ENCODE results near the gene SPSB3. TPM values are rescaled to one million over a fixed set of nuclear protein-coding genes. Genes with fewer than 3 reads are reported as not detected.

Gene SPSB3
- total RNA-seq, 2 donors from 2014 or later: 95.9 to 97.8 TPM

DNA sequence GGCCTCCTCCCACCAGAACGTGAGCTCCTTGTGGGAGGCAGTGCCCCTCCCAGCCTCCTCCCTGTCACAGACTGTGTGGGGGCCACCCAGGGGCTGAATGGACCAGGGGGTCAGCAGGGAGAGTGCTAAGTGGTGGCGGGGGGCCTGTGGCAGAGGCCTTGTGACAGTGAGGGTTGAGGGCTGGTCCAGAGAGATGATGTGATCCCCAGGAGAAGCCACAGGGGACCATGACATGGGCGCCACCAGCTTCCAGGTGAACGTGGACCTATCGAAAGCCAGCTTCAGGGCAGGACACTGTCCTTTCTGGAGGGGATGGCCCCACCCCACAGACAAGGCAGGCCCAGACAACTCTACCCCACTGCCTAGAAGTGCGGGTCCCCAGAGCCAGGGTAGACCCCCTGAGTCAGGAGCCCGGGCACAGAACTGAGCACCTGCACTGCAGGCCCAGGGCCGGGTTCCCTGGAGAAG lies 3.1 kb downstream of the SPSB3 start:
- intact Hi-C loops (cut with DNase I): no loop called here
- ATAC-seq (no peak), DNase-seq (peak in 1 of 4 donors; percentile 7)
- Histone ChIP-seq H3K9me3 (no peaks in the 10 kb centered on the region), H3K4me3 (no peak overlapping the region), H3K4me1 (peaks cover 49% of the 10 kb centered on the region), H3K27me3 (no peaks in the 10 kb centered on the region), H3K36me3 (replicated peaks in 1 of 2; ENCODE audit: insufficient read depth in 1 of 2, low read depth in 2 of 2) (peaks cover 8 to 9% of the 10 kb centered on the region in 2 donors), H3K27ac (peak overlapping the region in 1 of 4 donors; percentile 3)
- TF ChIP-seq, protein P1, sequence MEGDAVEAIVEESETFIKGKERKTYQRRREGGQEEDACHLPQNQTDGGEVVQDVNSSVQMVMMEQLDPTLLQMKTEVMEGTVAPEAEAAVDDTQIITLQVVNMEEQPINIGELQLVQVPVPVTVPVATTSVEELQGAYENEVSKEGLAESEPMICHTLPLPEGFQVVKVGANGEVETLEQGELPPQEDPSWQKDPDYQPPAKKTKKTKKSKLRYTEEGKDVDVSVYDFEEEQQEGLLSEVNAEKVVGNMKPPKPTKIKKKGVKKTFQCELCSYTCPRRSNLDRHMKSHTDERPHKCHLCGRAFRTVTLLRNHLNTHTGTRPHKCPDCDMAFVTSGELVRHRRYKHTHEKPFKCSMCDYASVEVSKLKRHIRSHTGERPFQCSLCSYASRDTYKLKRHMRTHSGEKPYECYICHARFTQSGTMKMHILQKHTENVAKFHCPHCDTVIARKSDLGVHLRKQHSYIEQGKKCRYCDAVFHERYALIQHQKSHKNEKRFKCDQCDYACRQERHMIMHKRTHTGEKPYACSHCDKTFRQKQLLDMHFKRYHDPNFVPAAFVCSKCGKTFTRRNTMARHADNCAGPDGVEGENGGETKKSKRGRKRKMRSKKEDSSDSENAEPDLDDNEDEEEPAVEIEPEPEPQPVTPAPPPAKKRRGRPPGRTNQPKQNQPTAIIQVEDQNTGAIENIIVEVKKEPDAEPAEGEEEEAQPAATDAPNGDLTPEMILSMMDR (IDR thresholded peaks at IDR 0.05): no peak
- TF ChIP-seq POLR2A (IDR thresholded peaks at IDR 0.05): no peak
- WGBS, 2 donors: 80% methylated on average over 6 to 8 of the region's 8 CpGs

DNA sequence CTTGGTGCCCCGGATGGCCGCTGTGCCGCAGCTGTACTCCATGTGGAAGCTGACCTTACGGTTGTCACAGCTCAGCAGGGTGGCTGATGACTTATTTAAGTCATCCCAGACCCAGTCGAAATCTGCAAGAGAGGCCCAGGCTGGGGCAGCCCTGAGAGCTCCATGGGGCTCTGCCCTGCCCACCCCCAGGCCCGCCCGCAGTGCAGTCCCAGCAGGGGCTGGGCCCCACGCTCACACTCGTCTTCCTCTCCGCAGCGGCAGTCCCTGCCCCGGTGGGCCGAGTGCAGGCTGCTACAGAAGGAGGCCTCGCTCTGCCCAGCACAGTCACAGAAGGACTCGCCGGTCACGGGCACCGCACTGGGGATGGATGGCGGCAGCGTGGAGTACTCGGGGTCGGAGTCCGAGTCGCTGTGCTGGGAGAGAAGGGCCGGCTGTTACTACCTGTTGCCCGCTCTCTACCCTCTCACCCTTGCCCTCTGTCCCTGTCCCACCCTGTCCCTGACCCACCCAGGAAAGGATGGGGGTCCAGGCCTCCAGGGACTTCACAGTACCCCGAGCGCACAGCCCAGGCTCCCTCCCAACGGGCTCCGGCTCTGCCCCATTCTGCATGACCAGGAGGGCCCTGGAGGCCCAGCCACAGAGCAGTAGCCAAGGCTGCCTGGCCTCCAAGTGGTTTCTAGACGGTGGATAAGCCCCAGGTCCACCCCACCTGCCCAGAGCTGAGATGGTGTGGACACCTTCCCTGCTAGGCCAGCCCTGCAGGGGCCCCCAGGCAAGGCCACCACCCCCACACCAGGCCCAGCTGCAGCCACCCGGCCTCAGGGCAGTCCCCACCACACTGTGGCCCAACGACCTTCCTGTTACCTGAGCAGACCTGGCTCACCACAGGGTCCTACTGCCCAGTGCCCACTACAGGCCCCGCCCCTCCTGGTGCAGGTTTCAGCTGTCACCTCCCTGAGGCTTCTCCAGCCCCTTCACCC lies 3.9 kb downstream of the SPSB3 start:
- Histone ChIP-seq H3K4me3 (no peak overlapping the region), H3K27me3 (no peaks in the 10 kb centered on the region), H3K9me3 (no peaks in the 10 kb centered on the region), H3K27ac (peak overlapping the region in 1 of 4 donors; percentile 3), H3K4me1 (peaks cover 49% of the 10 kb centered on the region), H3K36me3 (replicated peaks in 1 of 2; ENCODE audit: insufficient read depth in 1 of 2, low read depth in 2 of 2) (peaks cover 8 to 9% of the 10 kb centered on the region in 2 donors)
- TF ChIP-seq, protein P1 (IDR thresholded peaks at IDR 0.05): no peak
- no peak for TF ChIP-seq POLR2A (IDR thresholded peaks at IDR 0.05)
- intact Hi-C loops (cut with DNase I): no loop called here
- WGBS, 2 donors: 80 to 86% methylated on average over 16 to 30 of the region's 34 CpGs
- DNase-seq: no peak
- no peak for ATAC-seq

DNA sequence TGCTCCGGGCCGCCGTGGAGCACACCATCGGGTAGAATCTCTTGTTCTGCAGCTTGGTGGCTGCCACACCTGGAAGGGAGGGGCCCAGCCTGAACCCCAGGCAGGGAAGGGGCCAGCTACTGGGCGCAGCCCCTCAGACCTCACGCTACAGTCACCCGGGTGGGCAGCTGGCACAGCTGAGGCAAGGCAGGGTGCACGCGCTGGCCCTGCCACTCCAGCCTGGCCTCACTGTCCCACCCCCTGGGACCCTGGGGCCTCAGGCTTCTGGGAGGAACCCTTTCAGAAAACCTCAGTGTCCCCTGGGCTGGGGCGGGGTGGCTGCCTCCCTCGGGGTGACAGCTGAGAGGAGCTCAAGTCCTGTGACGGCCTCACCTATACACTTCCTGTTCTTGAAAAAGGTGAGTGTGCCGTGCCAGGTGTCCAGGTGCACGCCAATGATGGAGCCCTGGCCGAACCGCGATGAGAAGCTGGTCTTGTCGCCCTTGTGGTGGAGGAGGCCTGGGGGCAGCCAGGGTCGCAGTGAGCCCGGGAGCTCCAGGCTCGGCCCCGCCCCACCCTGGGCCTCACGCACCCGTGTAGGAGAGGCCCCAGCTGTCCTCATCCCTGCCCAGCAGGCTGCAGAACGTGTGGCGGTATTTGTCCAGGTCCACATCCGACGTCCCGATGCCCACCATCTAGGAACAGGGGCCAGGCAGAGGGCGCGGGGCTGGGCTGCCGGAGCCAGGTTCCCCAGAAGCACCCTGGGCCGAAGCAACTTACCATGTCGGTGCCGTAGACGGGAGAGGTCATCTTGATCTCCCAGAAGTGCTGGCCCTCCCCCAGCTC lies 4.8 kb downstream of the SPSB3 start:
- H3K27me3 ChIP-seq: no peaks in the 10 kb centered on the region
- H3K9me3 ChIP-seq: no peaks in the 10 kb centered on the region
- no peak overlapping the region for H3K4me3 ChIP-seq
- WGBS, 2 donors: 78 to 82% methylated on average over 9 to 31 of the region's 36 CpGs
- no peak for DNase-seq
- TF ChIP-seq POLR2A (IDR thresholded peaks at IDR 0.05): no peak
- ATAC-seq: no peak
- intact Hi-C loops (cut with DNase I): no loop called here
- H3K36me3 ChIP-seq (replicated peaks in 1 of 2; ENCODE audit: insufficient read depth in 1 of 2, low read depth in 2 of 2): peaks cover 8 to 9% of the 10 kb centered on the region in 2 donors
- no peak overlapping the region for H3K27ac ChIP-seq
- H3K4me1 ChIP-seq: peaks cover 47% of the 10 kb centered on the region

DNA sequence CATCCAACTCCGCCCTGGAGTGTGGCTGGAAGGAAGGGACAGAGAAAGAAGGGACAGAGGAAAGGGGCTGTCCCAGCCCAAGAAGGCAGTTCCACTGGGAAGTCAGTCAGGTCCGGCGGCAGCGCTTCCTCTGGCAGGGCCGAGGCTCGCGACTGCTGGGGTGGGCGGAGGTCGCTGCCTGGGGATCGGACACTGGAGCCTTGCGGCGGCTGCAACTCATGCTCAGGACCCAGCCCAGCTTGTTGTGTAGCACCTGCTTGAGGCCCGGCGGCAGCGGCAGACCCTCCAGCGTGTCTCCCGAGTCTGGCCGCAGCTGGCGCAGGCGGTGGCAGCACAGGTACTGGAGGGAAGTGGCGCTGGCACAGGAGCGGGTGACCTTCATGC lies 5.4 kb downstream of the SPSB3 start:
- no peaks in the 10 kb centered on the region for H3K27me3 ChIP-seq
- no peak overlapping the region for H3K4me3 ChIP-seq
- no peak for ATAC-seq
- H3K27ac ChIP-seq: no peak overlapping the region
- no peaks in the 10 kb centered on the region for H3K9me3 ChIP-seq
- H3K36me3 ChIP-seq (replicated peaks in 1 of 2; ENCODE audit: insufficient read depth in 1 of 2, low read depth in 2 of 2): peaks cover 8 to 9% of the 10 kb centered on the region in 2 donors
- peaks cover 53% of the 10 kb centered on the region for H3K4me1 ChIP-seq
- intact Hi-C loops (cut with DNase I): no loop called here
- no peak for DNase-seq
- WGBS, 2 donors: 89 to 97% methylated on average over 13 to 22 of the region's 22 CpGs
- no peak for TF ChIP-seq POLR2A (IDR thresholded peaks at IDR 0.05)
- TF ChIP-seq, protein P1 (IDR thresholded peaks at IDR 0.05): no peak

DNA sequence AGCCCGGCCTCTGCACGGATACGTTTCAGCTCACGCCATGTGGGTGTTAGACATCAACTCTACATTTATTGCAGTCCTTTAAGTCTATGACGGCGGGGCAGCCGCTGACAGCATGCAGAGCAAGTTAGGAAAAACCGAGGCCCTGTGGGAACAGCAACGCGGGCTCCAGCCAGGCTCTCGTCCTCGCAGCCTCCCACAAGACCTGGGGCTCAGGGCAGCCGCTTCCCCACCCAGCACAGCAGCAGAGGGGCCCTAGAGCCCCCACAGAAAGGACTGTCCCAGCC lies 5.8 kb downstream of the SPSB3 start:
- no peaks in the 10 kb centered on the region for H3K9me3 ChIP-seq
- peaks cover 55% of the 10 kb centered on the region for H3K4me1 ChIP-seq
- intact Hi-C loops (cut with DNase I): no loop called here
- WGBS, 2 donors: 79 to 91% methylated on average over 12 to 13 of the region's 13 CpGs
- ATAC-seq: no peak
- H3K4me3 ChIP-seq: no peak overlapping the region
- DNase-seq: no peak
- peaks cover 8 to 9% of the 10 kb centered on the region in 2 donors for H3K36me3 ChIP-seq (replicated peaks in 1 of 2; ENCODE audit: insufficient read depth in 1 of 2, low read depth in 2 of 2)
- no peaks in the 10 kb centered on the region for H3K27me3 ChIP-seq
- TF ChIP-seq POLR2A (IDR thresholded peaks at IDR 0.05): no peak
- TF ChIP-seq, protein P1 (IDR thresholded peaks at IDR 0.05): no peak
- H3K27ac ChIP-seq: no peak overlapping the region
